Thyroid gland (tissue), 4 donors: ENCODE results near the gene FOXO6. TPM values are rescaled to one million over a fixed set of nuclear protein-coding genes. Genes with fewer than 3 reads are reported as not detected.

ENCODE experiments used
- DNase-seq, 2 donors: peaks; one replicate each; pipeline ENCODE4 v3.0.0-alpha.2; 2019
- H3K27ac ChIP-seq, 3 donors: fragments of 200-600 bp; sonication (generic); 1 replicate in 2 of 3; 2 replicates in 1 of 3; pipeline ENCODE4 v1.5.1; 2016 to 2019; ENCODE audit warnings: mild to moderate bottlenecking in 1 of 3, moderate library complexity in 1 of 3
- H3K27me3 ChIP-seq: fragments of 200-600 bp; sonication (generic); one replicate; pipeline ENCODE4 v1.5.1; 2019
- H3K36me3 ChIP-seq, 2 donors: fragments of 200-600 bp; sonication (generic); one replicate each; pipeline ENCODE4 v1.5.1; 2016 to 2019
- H3K4me1 ChIP-seq, 2 donors: fragments of 200-600 bp; sonication (generic); one replicate each; pipeline ENCODE4 v1.5.1; 2017 to 2019
- H3K4me3 ChIP-seq, 3 donors: fragments of 200-600 bp; sonication (generic); replicated peaks in 1 of 3; 1 replicate in 2 of 3; 2 replicates in 1 of 3; pipeline ENCODE4 v1.5.1; 2016; ENCODE audit warnings: mild to moderate bottlenecking in 1 of 3
- H3K9me3 ChIP-seq: fragments of 200-600 bp; sonication (generic); one replicate; pipeline ENCODE4 v1.5.1; 2017
- POLR2A ChIP-seq, 2 donors: fragments of 450-650 bp; IDR thresholded peaks; one replicate each; pipeline ENCODE4 v1.6.1; 2017; ENCODE audit warnings: antibody characterized with exemption in 2 of 2, mild to moderate bottlenecking in 2 of 2, moderate library complexity in 1 of 2
- WGBS, 2 donors: methylation state at CpG; one replicate each; pipeline ENCODE4 v1.1.5; 2017; 5-methylcytosine and 5-hydroxymethylcytosine counted together
- intact Hi-C: fragments of 100-400 bp; cut with DNase I; formaldehyde crosslinking; loops from one replicate; pipeline ENCODE4 v1.15.1; 2023
- total RNA-seq, 4 donors: library from RNA; depleted of rRNA; stranded (reverse); fragments of >200 nt; gene quantifications; one replicate each; pipeline ENCODE4 v1.2.3, GENCODE V29; 2016
- TF ChIP-seq, protein P1 (sequence below), 6 experiments: fragments of 200-600 bp in 3 of 6; fragments of 450-650 bp in 3 of 6; sonication (generic) in 3 of 6; IDR thresholded peaks; one replicate each; pipeline ENCODE4 v1.5.1; 2016 to 2019; ENCODE audit warnings: antibody characterized with exemption in 6 of 6, mild to moderate bottlenecking in 2 of 6, inconsistent platforms in 1 of 6, moderate library complexity in 1 of 6

Gene FOXO6
- total RNA-seq, 4 donors from 2014 or later = 1.1 to 4.2 (median 2.6) TPM

DNA sequence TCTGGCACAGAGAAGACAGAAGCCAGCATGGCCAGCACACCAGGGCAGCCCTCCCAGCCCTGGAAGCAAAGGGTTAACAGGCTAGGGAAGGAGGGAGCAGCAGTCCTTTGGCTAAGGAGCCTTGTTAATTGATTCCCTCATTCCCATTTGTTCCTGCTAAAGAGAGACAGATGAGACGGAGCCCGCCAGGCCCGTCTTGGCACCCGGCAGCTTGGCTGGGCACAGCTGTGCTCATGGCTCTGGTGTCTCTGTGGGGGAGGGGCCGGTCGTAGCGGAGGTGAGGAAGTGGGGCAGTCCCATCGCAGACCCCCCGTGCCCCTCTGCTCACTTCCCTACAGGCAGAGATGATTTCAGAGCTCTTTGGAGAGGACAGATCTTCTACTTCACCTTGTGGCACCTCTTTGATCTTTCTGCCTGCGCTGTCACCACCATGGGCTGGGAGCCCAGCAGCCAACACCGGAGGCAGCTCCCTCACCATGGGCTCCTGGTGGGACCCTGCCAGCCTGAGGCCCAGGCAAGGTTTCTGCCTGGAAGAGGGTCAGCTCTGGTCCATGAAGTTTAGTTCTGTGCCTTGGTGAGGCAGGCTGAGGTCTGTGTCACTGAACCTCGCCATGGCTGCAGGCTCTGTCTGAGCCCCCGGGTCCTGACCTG lies 38.0 kb downstream of the FOXO6 start:
- Histone ChIP-seq H3K9me3 (no peaks in the 10 kb centered on the region), H3K36me3 (no peaks in the 10 kb centered on the region), H3K4me1 (no peaks in the 10 kb centered on the region), H3K27me3 (no peaks in the 10 kb centered on the region), H3K4me3 (no peak overlapping the region), H3K27ac (no peak overlapping the region)
- no peak for TF ChIP-seq POLR2A (IDR thresholded peaks at IDR 0.05)
- TF ChIP-seq, protein P1, sequence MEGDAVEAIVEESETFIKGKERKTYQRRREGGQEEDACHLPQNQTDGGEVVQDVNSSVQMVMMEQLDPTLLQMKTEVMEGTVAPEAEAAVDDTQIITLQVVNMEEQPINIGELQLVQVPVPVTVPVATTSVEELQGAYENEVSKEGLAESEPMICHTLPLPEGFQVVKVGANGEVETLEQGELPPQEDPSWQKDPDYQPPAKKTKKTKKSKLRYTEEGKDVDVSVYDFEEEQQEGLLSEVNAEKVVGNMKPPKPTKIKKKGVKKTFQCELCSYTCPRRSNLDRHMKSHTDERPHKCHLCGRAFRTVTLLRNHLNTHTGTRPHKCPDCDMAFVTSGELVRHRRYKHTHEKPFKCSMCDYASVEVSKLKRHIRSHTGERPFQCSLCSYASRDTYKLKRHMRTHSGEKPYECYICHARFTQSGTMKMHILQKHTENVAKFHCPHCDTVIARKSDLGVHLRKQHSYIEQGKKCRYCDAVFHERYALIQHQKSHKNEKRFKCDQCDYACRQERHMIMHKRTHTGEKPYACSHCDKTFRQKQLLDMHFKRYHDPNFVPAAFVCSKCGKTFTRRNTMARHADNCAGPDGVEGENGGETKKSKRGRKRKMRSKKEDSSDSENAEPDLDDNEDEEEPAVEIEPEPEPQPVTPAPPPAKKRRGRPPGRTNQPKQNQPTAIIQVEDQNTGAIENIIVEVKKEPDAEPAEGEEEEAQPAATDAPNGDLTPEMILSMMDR (IDR thresholded peaks at IDR 0.05) = no peak
- intact Hi-C loops = no loop called here
- DNase-seq = no peak
- WGBS, 2 donors = 60 to 65% methylated on average over 11 to 13 of the region's 13 CpGs

DNA sequence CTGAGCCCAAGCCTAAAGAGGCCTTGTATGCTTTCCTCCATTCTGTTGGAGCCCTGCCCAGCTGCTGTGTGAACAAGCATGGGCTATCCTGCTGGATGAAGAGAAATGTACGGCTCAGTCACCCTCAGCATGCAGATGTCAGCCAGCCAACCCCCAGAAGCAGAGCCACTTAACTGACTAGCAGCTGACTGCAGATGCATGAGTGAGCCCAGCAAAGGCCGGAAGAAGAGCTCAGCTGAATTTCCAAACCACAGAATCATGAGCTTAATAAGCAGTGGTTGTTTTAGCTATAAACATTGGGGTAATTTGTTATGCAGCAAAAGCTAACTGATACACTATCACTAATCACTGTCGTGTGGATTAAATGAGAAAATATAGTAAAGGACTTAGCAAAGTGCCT lies 39.0 kb downstream of the FOXO6 start:
- H3K9me3 ChIP-seq = no peaks in the 10 kb centered on the region
- H3K4me3 ChIP-seq = no peak overlapping the region
- no peak for TF ChIP-seq POLR2A (IDR thresholded peaks at IDR 0.05)
- TF ChIP-seq, protein P1 (IDR thresholded peaks at IDR 0.05) = no peak
- H3K4me1 ChIP-seq = no peaks in the 10 kb centered on the region
- WGBS, 2 donors = 53 to 59% methylated on average over 3 of the region's 3 CpGs
- intact Hi-C loops = no loop called here
- H3K27me3 ChIP-seq = no peaks in the 10 kb centered on the region
- H3K27ac ChIP-seq = peak overlapping the region in 1 of 3 donors; percentile 12
- peak; percentile 80 to 83 for DNase-seq
- H3K36me3 ChIP-seq = no peaks in the 10 kb centered on the region

DNA sequence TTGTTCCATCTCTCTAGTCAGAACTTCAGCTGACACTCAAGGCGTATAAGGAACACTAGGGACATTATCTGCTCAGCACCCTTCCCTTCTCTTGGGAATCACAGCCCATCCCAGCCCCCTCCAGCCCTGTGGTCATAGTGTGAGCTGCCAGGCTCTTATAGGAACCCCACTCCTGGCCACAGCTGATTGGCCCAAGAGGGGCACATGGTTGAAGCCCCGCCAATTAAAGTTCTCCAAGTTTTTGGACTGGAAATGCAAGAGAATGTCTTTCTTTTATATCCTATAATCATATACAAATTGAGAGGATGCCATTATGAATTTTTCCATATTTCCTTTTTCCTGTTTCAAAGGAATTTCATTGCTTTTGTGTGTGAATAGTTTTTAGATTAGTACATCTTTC lies 40.7 kb downstream of the FOXO6 start:
- no peaks in the 10 kb centered on the region for H3K27me3 ChIP-seq
- 97% methylated on average over 2 of the region's 2 CpGs for WGBS, 2 donors
- no peak overlapping the region for H3K27ac ChIP-seq
- intact Hi-C loops = no loop called here
- no peak for DNase-seq
- no peaks in the 10 kb centered on the region for H3K9me3 ChIP-seq
- TF ChIP-seq, protein P1 (IDR thresholded peaks at IDR 0.05) = no peak
- no peak for TF ChIP-seq POLR2A (IDR thresholded peaks at IDR 0.05)
- H3K36me3 ChIP-seq = no peaks in the 10 kb centered on the region
- no peaks in the 10 kb centered on the region for H3K4me1 ChIP-seq
- H3K4me3 ChIP-seq = no peak overlapping the region

DNA sequence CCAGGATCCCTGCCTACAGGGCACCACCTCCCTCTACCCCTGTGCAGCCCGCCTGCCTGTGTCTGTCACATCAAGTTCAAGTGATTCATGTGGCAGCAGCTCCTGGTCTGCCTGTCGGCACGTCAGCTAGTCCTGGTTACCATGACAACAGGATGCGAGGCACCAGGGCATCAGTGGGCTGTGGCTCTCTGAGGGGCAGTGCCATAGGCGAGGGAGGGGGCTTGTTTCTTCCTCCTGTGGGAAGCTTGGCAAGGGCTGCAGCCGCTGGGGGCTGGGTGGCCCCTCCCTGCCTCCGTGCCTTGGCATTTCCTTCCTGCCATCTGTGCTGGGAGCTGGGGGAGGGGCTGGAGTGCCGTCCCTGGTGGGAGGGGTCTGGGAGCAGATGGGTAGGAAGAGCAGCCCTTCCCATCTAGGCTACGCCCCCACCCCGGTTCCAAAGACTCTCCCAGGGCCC lies 43.1 kb downstream of the FOXO6 start:
- Histone ChIP-seq H3K27me3 (no peaks in the 10 kb centered on the region), H3K27ac (no peak overlapping the region), H3K4me3 (no peak overlapping the region), H3K36me3 (no peaks in the 10 kb centered on the region), H3K9me3 (no peaks in the 10 kb centered on the region), H3K4me1 (no peaks in the 10 kb centered on the region)
- 2 to 11% methylated on average over 7 to 10 of the region's 10 CpGs for WGBS, 2 donors
- TF ChIP-seq, protein P1 (IDR thresholded peaks at IDR 0.05) = no peak
- no peak for TF ChIP-seq POLR2A (IDR thresholded peaks at IDR 0.05)
- intact Hi-C loops = no loop called here
- DNase-seq = no peak

DNA sequence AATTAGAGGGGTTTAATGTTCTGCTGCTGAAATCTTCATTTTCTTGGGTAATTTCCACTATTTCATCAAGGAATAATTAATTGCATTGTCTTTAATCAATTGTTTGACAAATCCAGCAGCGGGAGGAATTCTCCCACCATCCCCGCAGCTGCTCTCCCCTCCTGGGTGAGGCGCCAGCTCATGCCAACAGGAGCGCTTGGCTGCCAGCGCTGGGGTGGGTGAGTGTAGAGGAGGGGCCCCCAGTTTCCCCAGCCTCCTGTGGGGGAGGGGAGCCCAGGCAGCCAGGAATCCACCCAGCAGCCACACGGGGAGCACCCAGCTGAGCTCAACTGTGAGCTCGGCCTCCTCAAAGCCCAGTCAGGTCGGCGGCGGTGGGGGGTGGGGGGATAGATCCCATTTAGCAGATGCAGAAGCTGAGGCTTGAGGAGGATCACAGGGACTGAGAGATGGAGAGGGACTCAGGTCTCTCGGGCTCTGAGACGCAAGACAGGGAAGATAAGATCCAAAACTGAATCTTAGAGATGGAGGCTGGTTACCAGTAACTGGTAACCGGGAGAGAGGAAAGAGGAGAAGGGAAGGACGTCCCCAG lies 46.5 kb downstream of the FOXO6 start:
- WGBS, 2 donors = 56 to 65% methylated on average over 12 to 14 of the region's 14 CpGs
- intact Hi-C loops = no loop called here
- H3K27me3 ChIP-seq = no peaks in the 10 kb centered on the region
- no peaks in the 10 kb centered on the region for H3K9me3 ChIP-seq
- H3K4me1 ChIP-seq = no peaks in the 10 kb centered on the region
- H3K36me3 ChIP-seq = no peaks in the 10 kb centered on the region
- TF ChIP-seq POLR2A (IDR thresholded peaks at IDR 0.05) = no peak
- TF ChIP-seq, protein P1 (IDR thresholded peaks at IDR 0.05) = no peak
- H3K4me3 ChIP-seq = no peak overlapping the region
- no peak overlapping the region for H3K27ac ChIP-seq
- DNase-seq = no peak
